HepG2 (cell line): ENCODE measurements around the gene PTAR1. TPM values are rescaled to one million over a fixed set of nuclear protein-coding genes. Genes with fewer than 3 reads are reported as not detected.

Experiments used
- ATAC-seq: fragments of 200-7000 bp; cut with Tn5 transposase; 3 replicates; pipeline ENCODE4 v1.9.1; 2020; ENCODE audit warnings: mild to moderate bottlenecking, moderate library complexity
- BruUV-seq: library from RNA; stranded (reverse); fragments of 400-500 nt; replicated peaks from 2 replicates; lab custom pipeline; 2021; lab: Mats Ljungman, UMichigan
- CTCF ChIA-PET: fragments of 300-600 bp; formaldehyde crosslinking; extraction: SDS; loops from one replicate; lab custom pipeline; 2021; ENCODE audit warnings: low total read pairs, inconsistent platforms, low intra/inter-chr PET ratio; lab: Yijun Ruan, JAX
- POLR2A ChIA-PET: fragments of 350-600 bp; sonication (Branson Sonifier 250); formaldehyde crosslinking; loops from one replicate; lab custom pipeline; 2020; ENCODE audit warnings: antibody characterized with exemption, inconsistent platforms; lab: Yijun Ruan, JAX
- DNase-seq: peaks from one replicate; pipeline ENCODE4 v3.0.0-alpha.2; 2015; ENCODE audit warnings: low spot score
- FAIRE-seq: peaks from 3 replicates; lab custom pipeline; 2011; peaks lifted over from hg19 to GRCh38; lab: Jason Lieb, UNC
- H2AFZ ChIP-seq: one replicate; pipeline ENCODE4 v1.6.1; 2011; ENCODE audit warnings: low read length, inconsistent platforms
- H3K27ac ChIP-seq: fragments of 300-600 bp; 3 replicates; pipeline ENCODE4 v1.8.0; 2011; ENCODE audit warnings: mixed run types, mild to moderate bottlenecking, mixed read lengths, low read length, inconsistent platforms; ENCODE audit not compliant: insufficient read depth; ENCODE audit errors: extremely low read length
- H3K27me3 ChIP-seq, 2 experiments: fragments of 200-600 bp in 1 of 2; 2 replicates in 1 of 2; 3 replicates in 1 of 2; pipeline versions ENCODE4 v1.6.0 to v1.8.0; 2011; ENCODE audit warnings: low read length in 2 of 2, mild to moderate bottlenecking in 2 of 2, moderate library complexity in 2 of 2, inconsistent platforms in 1 of 2; ENCODE audit not compliant: insufficient read depth in 2 of 2, control insufficient read depth in 1 of 2
- H3K36me3 ChIP-seq, 2 experiments: fragments of 200-600 bp in 1 of 2; replicated peaks in 1 of 2; 2 replicates in 1 of 2; 3 replicates in 1 of 2; pipeline versions ENCODE4 v1.5.1 to v1.8.0; 2011; ENCODE audit warnings: low read length in 2 of 2, inconsistent platforms in 1 of 2; ENCODE audit not compliant: insufficient read depth in 2 of 2, control insufficient read depth in 1 of 2
- H3K4me1 ChIP-seq: 2 replicates; pipeline ENCODE4 v1.5.1; 2012; ENCODE audit warnings: low read length, inconsistent platforms; ENCODE audit not compliant: insufficient read depth
- H3K4me2 ChIP-seq: 2 replicates; pipeline ENCODE4 v1.6.0; 2011; ENCODE audit warnings: low read depth, low read length, inconsistent platforms
- H3K4me3 ChIP-seq, 3 experiments: fragments of 200-600 bp in 1 of 3; sonication (generic), shearing (Covaris generic) in 1 of 3; replicated peaks in 1 of 3; 2 replicates each; pipeline ENCODE4 v1.5.1; 2011 to 2016; ENCODE audit warnings: low read length in 3 of 3, inconsistent platforms in 2 of 3, low read depth in 2 of 3, mild to moderate bottlenecking in 2 of 3, control low read depth in 1 of 3, mixed read lengths in 1 of 3; ENCODE audit not compliant: insufficient read depth in 1 of 3
- H3K79me2 ChIP-seq: one replicate; pipeline ENCODE4 v1.6.1; 2011; ENCODE audit warnings: low read length, inconsistent platforms; ENCODE audit not compliant: insufficient read depth
- H3K9ac ChIP-seq: 2 replicates; pipeline ENCODE4 v1.6.0; 2011; ENCODE audit warnings: mild to moderate bottlenecking, low read depth, low read length, inconsistent platforms; ENCODE audit not compliant: insufficient read depth
- H3K9me3 ChIP-seq: 2 replicates; pipeline ENCODE4 v1.5.1; 2012; ENCODE audit warnings: mild to moderate bottlenecking, low read length
- H4K20me1 ChIP-seq: 2 replicates; pipeline ENCODE4 v1.6.0; 2011; ENCODE audit warnings: inconsistent platforms, mild to moderate bottlenecking, low read length, moderate library complexity; ENCODE audit not compliant: insufficient read depth
- CEBPB ChIP-seq: IDR thresholded peaks from 2 replicates; pipeline ENCODE4 v1.6.1; 2011; ENCODE audit warnings: low read depth, low read length, improper control_type of control experiment, borderline replicate concordance
- DNMT1 ChIP-seq: sonication (generic); formaldehyde crosslinking; IDR thresholded peaks from 2 replicates; pipeline ENCODE4 v1.5.1; 2020; ENCODE audit warnings: mild to moderate bottlenecking, missing genetic modification reagents
- RAD51 ChIP-seq: fragments of 450-650 bp; IDR thresholded peaks from 2 replicates; pipeline ENCODE4 v1.6.1; 2016; ENCODE audit warnings: borderline replicate concordance
- ZNF510 ChIP-seq: sonication (generic); formaldehyde crosslinking; IDR thresholded peaks from 2 replicates; pipeline ENCODE4 v1.4.0; 2020; ENCODE audit warnings: low read depth, mild to moderate bottlenecking, missing genetic modification reagents
- WGBS: methylation state at CpG from one replicate; pipeline ENCODE4 v1.1.6; 2017; ENCODE audit warnings: low lambda C conversion rate; 5-methylcytosine and 5-hydroxymethylcytosine counted together
- in situ Hi-C: cut with HindIII; loops from 2 replicates; pipeline ENCODE4 v1.10.0; 2017; ENCODE audit warnings: low pct_unique_long_range_greater_than_20kb; ENCODE audit not compliant: extremely low pct_ligation_motif_present
- intact Hi-C: fragments of 100-400 bp; cut with micrococcal nuclease; formaldehyde crosslinking; loops from one replicate; pipeline ENCODE4 v1.10.0; 2022; ENCODE audit not compliant: unreplicated experiment
- polyA plus RNA-seq, 8 experiments: library from polyadenylated mRNA; depleted of rRNA in 3 of 8; stranded (reverse) in 7 of 8; unstranded in 1 of 8; fragments of >200 nt; fragmentation: Illumina TruSeq in 4 of 8; extraction: Trizol in 4 of 8; gene quantifications; 2 replicates each; pipeline versions ENCODE4 v1.2.1 to v1.2.3, GENCODE V29; 2011 to 2016; ENCODE audit warnings: low read depth in 4 of 8, missing spikeins in 1 of 8, mixed read lengths in 1 of 8; ENCODE audit not compliant: insufficient read depth in 1 of 8
- total RNA-seq, 5 experiments: library from RNA; depleted of rRNA; stranded (reverse); fragments of >200 nt; fragmentation: Illumina TruSeq; extraction: Trizol; gene quantifications; 2 replicates each; pipeline ENCODE4 v1.2.3, GENCODE V29; 2016; ENCODE audit warnings: low read depth in 1 of 5

Gene PTAR1
- total and polyA plus RNA-seq, 2 of the 13 experiments (the other 11 are each of a cell fraction or from before 2014, with no cell fraction given) = 26.5 to 42.1 TPM

GRCh38 chr9:69740872-69741505, 18.8 kb downstream of the PTAR1 start:
- Histone ChIP-seq H2AFZ (no peak overlapping the region), H3K9ac (no peak overlapping the region), H3K4me1 (peaks cover 11% of the 10 kb centered on the region), H3K27me3 (no peaks in the 10 kb centered on the region), H3K27ac (no peak overlapping the region), H3K4me3 (no peak overlapping the region), H4K20me1 (no peaks in the 10 kb centered on the region; the same call in 1 of the 2 replicates), H3K36me3 (peaks cover 2 to 60% of the 10 kb centered on the region in 2 experiments; a peak in 4 of 5 replicates), H3K79me2 (peaks cover 27% of the 10 kb centered on the region), H3K9me3 (no peaks in the 10 kb centered on the region), H3K4me2 (no peak overlapping the region)
- ATAC-seq (no peak), FAIRE-seq (no peak), DNase-seq (no peak)
- POLR2A ChIA-PET = no interaction called here
- intact Hi-C loops = loop anchor here (10.0 kb wide), 1 partner anchor 316 kb away; no protein-coding TSS in a partner anchor
- CTCF ChIA-PET = no interaction called here
- in situ Hi-C loops = no loop called here
- BruUV-seq = no TSS peak
- WGBS = 96% methylated on average over 2 of the region's 2 CpGs
- TF ChIP-seq CEBPB (peak; percentile 35; the same call in 1 of the 2 replicates), RAD51 (no peak)

GRCh38 chr9:69731348-69731747, 28.5 kb downstream of the PTAR1 start:
- Histone ChIP-seq H3K36me3 (peaks cover 16 to 58% of the 10 kb centered on the region in 2 experiments), H3K4me3 (no peak overlapping the region), H3K4me1 (no peaks in the 10 kb centered on the region), H3K9me3 (no peaks in the 10 kb centered on the region), H3K79me2 (no peaks in the 10 kb centered on the region), H4K20me1 (no peaks in the 10 kb centered on the region), H3K27ac (no peak overlapping the region), H2AFZ (no peak overlapping the region), H3K4me2 (no peak overlapping the region), H3K9ac (no peak overlapping the region), H3K27me3 (no peaks in the 10 kb centered on the region)
- CTCF ChIA-PET = no interaction called here
- in situ Hi-C loops = no loop called here
- BruUV-seq = no TSS peak
- DNase-seq (no peak), ATAC-seq (no peak), FAIRE-seq (no peak)
- 98% methylated on average over 2 of the region's 2 CpGs for WGBS
- POLR2A ChIA-PET = no interaction called here
- intact Hi-C loops = no loop called here
- TF ChIP-seq DNMT1 (CRISPR knock-in tag) (no peak), ZNF510 (no peak)
